Transverse colon (tissue), 4 donors: ENCODE results near the gene B3GAT2.

Experiments used
- EP300 ChIP-seq: sonication (generic); formaldehyde crosslinking; IDR thresholded peaks from one replicate; pipeline ENCODE4 v1.6.1; 2017; ENCODE audit warnings: antibody characterized with exemption, low read depth
- POLR2A ChIP-seq: fragments of 450-650 bp; IDR thresholded peaks from one replicate; pipeline ENCODE4 v1.6.1; 2016; ENCODE audit warnings: antibody characterized with exemption, mild to moderate bottlenecking, moderate library complexity
- POLR2AphosphoS5 ChIP-seq, 3 donors: sonication (generic); formaldehyde crosslinking; IDR thresholded peaks; one replicate each; pipeline ENCODE4 v1.6.1; 2016; ENCODE audit warnings: antibody characterized with exemption in 3 of 3
- TF ChIP-seq, protein P1 (sequence below), 5 experiments: fragments of 200-600 bp in 3 of 5; fragments of 450-650 bp in 2 of 5; sonication (generic) in 3 of 5; IDR thresholded peaks; 1 replicate in 2 of 5; 2 replicates in 3 of 5; pipeline ENCODE4 v1.5.1; 2016 to 2017; ENCODE audit warnings: antibody characterized with exemption in 5 of 5, inconsistent platforms in 3 of 5, mild to moderate bottlenecking in 2 of 5, moderate library complexity in 1 of 5

DNA sequence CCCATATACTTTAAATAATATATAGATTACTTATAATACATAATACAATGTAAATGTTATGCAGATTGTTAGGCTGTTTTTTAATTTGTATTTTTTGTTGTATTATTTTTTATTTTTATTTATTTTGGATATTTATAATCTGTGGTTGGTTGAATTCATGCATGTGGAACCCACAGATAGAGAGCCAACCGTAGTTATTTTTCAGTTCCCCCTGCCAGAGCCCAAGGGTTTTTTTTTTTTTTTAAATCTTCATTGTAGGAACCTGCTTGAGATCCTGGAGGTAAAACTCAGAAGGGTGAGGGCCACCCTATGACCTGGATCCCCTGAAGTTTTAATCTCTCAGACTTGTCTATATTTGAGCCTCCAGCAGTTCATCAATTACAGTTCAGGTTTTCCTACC lies 133.2 kb downstream of the B3GAT2 start:
- TF ChIP-seq, protein P1, sequence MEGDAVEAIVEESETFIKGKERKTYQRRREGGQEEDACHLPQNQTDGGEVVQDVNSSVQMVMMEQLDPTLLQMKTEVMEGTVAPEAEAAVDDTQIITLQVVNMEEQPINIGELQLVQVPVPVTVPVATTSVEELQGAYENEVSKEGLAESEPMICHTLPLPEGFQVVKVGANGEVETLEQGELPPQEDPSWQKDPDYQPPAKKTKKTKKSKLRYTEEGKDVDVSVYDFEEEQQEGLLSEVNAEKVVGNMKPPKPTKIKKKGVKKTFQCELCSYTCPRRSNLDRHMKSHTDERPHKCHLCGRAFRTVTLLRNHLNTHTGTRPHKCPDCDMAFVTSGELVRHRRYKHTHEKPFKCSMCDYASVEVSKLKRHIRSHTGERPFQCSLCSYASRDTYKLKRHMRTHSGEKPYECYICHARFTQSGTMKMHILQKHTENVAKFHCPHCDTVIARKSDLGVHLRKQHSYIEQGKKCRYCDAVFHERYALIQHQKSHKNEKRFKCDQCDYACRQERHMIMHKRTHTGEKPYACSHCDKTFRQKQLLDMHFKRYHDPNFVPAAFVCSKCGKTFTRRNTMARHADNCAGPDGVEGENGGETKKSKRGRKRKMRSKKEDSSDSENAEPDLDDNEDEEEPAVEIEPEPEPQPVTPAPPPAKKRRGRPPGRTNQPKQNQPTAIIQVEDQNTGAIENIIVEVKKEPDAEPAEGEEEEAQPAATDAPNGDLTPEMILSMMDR (IDR thresholded peaks at IDR 0.05), result no peak
- TF ChIP-seq POLR2A, result no peak
- no peak for TF ChIP-seq POLR2AphosphoS5 (IDR thresholded peaks at IDR 0.05)
- no peak for TF ChIP-seq EP300
